HCEC 1CT (cell line): ENCODE measurements around the gene PTPRA.
"Not testable (repeated sequence)": the region's sequence is repeated elsewhere in the genome, so short reads cannot be mapped to it uniquely, and the experiment has no call there.

Experiments
- DNase-seq: peaks from one replicate; pipeline ENCODE4 v3.0.0-alpha.2; 2017

The PTPRA gene

GRCh38 chr20:2873010-2873746 lies at the start of gene PTPRA:
PTPRA (plus strand) TSS chr20:2873481; CDS start chr20:2964278, 90,797 bp downstream.
- DNase-seq = peak; percentile 91

GRCh38 chr20:2825761-2826160 lies 47.5 kb upstream of the PTPRA start:
- DNase-seq = no peak

- DNase-seq = no peak
Measured at GRCh38 chr20:2826655-2827054, 46.6 kb upstream of the PTPRA start.

GRCh38 chr20:2829376-2829775 lies 43.9 kb upstream of the PTPRA start:
- DNase-seq = no peak

- not testable (repeated sequence) for DNase-seq
Measured at GRCh38 chr20:2831206-2831605, 42.1 kb upstream of the PTPRA start.

- no peak for DNase-seq
Measured at GRCh38 chr20:2833761-2834160, 39.5 kb upstream of the PTPRA start.

- DNase-seq = no peak
Measured at GRCh38 chr20:2834401-2835110, 38.7 kb upstream of the PTPRA start.

GRCh38 chr20:2835331-2835796 lies 37.9 kb upstream of the PTPRA start:
- no peak for DNase-seq

GRCh38 chr20:2836035-2836434 lies 37.2 kb upstream of the PTPRA start:
- DNase-seq = no peak

GRCh38 chr20:2837221-2837960 lies 35.9 kb upstream of the PTPRA start:
- no peak for DNase-seq

GRCh38 chr20:2838170-2838797 lies 35.0 kb upstream of the PTPRA start:
- no peak for DNase-seq

GRCh38 chr20:2838847-2839671 lies 34.2 kb upstream of the PTPRA start:
- no peak for DNase-seq

- DNase-seq = no peak
Measured at GRCh38 chr20:2839732-2840137, 33.5 kb upstream of the PTPRA start.

GRCh38 chr20:2840138-2840966 lies 32.9 kb upstream of the PTPRA start, which contains the start of the genes PCED1A and VPS16:
PCED1A (minus strand) TSS chr20:2840655; CDS start chr20:2839912, 743 bp downstream.
VPS16 (plus strand) TSS chr20:2840745; CDS start chr20:2840775, 30 bp downstream.
- DNase-seq = peak; percentile 89

- peak; percentile 68 for DNase-seq
Measured at GRCh38 chr20:2840967-2841531, 32.2 kb upstream of the PTPRA start.

GRCh38 chr20:2845607-2846006 lies 27.7 kb upstream of the PTPRA start:
- no peak for DNase-seq

GRCh38 chr20:2846698-2847097 lies 26.6 kb upstream of the PTPRA start:
- DNase-seq = no peak

- no peak for DNase-seq
Measured at GRCh38 chr20:2847802-2848201, 25.5 kb upstream of the PTPRA start.

GRCh38 chr20:2849529-2849928 lies 23.8 kb upstream of the PTPRA start:
- DNase-seq = no peak

GRCh38 chr20:2851086-2851485 lies 22.2 kb upstream of the PTPRA start:
- DNase-seq = no peak

- no peak for DNase-seq
Measured at GRCh38 chr20:2858591-2858990, 14.7 kb upstream of the PTPRA start.
